NCI-H2196 (cell line): ENCODE data around the gene C19orf85.

Experiments
- DNase-seq: peaks from one replicate; lab custom pipeline; 2025; ENCODE audit not compliant: unreplicated experiment; lab: John Stamatoyannopoulos, UW

The C19orf85 gene

GRCh38 chr19:55489711-55490477, 25.3 kb upstream of the C19orf85 start:
- no peak for DNase-seq

- no peak for DNase-seq
Observed at GRCh38 chr19:55488986-55489710, 24.6 kb upstream of the C19orf85 start.

DNA sequence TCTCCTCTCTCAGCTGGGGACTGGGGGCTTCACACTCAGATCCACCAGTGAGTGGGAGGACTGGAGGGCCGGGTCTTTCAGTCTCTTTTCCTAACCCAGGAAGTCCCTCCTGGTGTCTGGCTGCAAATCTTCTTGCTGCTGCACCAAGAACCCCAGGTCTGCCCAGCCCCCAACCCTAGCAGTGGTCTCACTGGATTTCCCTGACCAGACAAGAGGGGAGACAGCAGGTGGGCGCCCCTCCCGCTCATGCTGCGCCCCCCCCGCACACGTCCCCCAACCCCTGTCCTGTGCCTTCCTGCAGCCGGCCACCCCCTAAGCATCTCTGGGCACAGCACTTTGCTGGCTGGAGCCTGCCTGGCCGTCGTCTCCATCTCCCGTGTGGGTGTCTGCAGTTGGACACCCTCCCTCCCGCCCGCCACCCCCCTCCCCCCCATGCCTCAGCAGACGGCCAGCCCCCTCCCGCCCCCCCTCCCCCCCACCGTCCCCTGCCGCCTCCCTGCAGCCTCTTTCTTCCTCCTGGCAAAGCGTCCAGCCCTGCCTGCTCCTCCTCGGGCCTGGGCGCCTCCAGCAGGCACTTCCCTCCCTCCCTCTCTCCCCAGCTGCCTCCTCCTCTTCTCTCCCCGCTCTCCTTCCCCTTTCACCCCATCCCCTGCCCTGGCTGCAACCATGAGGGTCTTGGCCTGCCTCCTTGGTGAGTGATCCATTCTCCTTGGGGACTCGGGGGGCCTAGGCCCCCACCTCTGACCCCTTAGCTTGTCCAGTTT, 23.6 kb upstream of the C19orf85 start, which contains the start of gene SSC5D:
SSC5D (plus strand) TSS at position 513 of the 764 bp plus-strand sequence; CDS start at position 667, 154 bp downstream.
- no peak for DNase-seq

DNA sequence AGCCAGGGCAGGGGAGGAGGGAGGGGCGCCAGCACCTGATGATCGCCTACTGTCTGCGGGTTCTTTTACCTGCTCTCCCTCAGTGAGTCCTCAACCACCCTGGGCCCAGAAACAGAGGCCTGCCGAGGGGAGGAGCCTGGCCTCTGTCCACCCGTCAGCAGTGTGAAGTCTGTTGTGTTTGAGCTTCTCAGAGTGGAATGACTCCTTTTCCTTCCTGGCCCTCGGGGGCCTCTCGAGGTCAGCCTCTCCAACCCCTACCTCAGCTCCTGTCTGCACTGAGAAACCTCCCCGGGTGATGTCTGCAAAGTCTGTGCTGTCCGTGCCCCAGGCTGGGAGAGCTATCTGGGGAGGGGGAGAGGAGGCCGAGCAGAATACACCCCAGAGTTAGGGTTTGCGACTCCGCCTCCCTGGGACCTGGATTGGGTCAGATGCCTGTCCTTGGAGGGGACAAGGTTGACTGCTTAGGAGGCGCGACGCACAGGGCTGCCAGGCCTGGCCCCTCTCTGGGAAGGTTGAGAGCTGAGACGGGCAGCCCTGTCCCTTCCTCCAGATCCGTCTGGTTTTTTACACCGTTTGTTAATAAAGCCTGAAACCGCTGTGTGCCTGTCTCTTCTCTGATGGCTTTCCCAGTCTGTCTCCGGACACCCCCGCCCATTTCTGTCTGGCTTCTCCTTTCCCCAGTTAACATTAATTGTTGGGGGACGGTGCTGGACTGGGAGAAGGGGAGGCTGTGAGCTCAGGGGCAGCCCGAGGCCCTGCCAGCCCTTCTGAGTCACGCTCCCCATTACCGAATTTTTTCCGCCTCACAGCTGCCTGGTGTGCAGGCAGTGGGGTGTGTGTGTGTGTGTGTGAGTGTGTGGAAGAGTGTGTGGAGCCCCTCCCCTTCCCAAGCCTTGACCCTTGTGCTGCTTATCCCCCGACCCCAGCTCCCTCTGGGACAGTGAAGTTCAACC, 22.7 kb upstream of the C19orf85 start:
- DNase-seq: peak; percentile 14

DNA sequence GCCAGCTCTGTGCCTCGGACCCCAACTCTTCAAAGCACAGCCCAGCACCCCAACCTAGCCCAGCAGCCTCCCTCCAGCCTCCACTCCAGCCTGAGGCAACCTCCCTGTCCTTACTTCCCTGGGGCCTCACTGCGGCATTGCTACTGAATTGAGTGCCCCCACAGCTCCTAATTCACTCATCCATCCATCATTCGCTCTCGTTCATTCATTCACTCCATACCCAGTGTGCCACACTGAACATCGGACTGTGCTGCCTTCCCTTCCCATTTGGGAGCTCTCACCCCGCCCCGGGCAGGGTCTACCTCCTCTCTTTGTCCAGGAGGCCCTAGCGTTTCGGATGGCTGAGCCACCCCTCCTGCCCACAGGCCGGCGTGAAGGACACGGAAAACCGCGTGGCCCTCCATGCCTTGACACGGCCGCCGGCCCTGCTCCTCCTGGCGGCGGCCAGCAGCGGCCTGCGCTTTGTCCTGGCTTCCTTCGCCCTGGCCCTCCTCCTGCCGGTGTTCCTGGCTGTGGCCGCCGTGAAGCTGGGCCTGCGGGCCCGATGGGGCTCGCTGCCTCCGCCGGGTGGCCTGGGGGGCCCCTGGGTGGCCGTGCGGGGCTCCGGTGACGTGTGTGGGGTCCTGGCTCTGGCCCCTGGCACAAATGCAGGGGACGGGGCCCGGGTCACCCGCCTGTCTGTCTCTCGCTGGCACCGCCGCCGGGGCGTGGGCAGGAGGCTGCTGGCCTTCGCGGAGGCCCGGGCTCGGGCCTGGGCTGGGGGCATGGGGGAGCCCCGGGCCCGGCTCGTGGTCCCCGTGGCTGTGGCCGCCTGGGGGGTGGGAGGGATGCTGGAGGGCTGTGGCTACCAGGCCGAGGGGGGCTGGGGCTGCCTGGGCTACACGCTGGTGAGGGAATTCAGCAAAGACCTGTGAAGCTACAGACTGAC, 21.8 kb upstream of the C19orf85 start:
- DNase-seq: no peak

DNA sequence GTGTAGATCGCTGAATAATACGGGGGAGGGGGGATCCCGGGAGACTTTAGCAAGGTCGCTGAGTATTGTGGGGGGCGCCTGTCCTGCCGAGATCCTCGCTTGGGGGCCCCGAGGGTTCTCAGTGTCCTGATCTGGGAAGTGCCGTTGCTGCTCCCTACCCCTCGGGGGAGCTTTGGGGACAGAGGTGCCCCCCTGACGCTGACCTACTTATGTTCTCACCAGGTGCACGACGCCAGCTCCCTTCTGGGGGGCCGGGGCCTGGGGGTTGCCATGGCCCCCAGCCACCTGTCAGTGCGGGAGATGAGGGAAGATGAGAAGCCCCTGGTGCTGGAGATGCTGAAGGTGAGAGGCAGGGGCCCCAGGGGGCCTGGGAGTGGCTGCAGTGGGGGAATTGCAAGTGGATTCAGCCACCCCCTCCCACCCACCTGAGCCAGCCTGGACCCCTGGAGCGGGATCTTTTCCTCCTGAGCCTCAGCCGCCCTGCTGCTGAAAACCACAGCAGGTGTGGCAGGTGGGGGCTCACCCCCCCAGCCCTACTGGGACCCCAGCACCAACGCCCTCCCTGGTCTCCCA, 21.0 kb upstream of the C19orf85 start:
- no peak for DNase-seq

DNA sequence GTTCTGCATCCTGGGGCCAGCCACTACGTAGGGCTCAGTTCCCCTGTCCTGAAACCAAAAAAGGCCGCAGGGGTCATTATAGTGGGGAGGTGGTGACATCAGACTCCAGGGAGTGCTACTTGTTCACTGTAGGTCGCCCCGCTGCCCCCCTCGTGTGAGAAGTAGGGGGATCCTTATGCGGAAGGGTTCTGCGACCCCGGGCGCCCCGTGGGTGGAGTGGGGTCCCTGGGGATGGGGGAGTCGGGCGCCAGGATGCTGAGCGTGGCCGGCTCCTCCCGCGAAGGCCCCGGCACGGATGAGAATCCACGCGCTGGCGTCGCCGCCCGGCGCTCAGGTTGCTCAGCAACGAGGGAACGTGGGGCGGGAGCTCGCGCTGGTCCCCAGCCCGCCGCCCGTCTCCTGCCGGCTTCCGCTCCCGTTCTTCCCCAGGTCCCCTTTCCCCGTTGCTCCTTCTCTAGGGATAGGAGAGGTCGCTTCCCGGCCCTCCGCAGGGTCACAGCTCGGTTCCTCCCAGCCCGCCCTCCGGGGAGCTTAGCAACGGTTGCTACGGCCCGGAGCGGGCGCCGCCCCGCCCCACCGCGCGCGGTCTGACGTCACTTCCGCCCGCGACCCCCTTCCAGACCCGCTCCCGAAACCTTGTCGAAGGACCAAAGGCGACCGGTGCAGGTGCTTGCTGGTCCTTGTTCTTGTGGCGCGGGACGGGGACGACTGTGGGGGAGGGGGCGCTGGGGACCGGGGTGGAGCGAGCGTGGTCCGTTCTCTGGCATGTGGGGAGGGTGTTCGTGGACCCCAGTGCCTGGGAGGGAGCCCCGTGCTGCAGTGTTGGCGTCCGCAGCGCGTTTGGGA, 20.3 kb upstream of the C19orf85 start, which contains the start of gene NAT14:
NAT14 (plus strand) TSS at position 596 of the 846 bp plus-strand sequence. CDS start 521 bp downstream, outside the sequence.
- peak; percentile 68 for DNase-seq

DNA sequence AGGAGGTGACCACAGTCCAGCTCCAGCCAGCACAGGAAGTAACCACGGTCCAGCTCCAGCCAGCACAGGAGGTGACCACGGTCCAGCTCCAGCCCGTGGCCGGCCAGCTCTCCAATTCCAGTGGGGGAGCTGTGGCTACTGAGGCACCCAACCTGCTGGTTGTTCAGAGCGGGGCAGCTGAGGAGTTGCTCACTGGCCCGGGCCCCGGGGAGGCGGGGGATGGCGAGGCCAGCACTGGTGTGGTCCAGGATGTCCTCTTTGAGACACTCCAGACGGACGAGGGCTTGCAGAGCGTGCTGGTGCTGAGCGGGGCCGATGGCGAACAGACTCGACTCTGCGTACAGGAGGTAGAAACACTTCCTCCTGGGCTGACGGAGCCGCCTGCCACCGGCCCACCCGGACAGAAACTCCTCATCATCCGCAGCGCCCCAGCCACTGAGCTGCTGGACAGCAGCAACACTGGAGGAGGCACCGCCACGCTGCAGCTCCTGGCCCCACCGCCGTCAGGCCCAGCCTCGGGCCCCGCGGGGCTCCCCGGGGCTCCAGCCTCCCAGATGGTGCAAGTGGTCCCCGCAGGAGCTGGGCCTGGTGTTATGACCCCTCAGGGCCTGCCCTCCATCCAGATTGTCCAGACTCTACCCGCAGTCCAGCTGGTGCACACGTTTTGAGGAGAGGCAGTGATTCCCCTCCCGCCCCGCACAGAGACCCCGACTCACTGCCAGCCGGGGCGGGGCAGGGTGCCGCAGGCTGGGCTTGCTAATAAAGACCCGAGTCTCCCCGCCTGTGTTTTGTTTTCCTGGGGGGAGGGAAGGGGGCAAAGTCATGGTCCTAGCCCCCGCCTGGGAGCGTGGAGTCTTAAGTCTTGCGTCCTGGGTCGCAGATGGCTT, 19.4 kb upstream of the C19orf85 start:
- DNase-seq: no peak

DNA sequence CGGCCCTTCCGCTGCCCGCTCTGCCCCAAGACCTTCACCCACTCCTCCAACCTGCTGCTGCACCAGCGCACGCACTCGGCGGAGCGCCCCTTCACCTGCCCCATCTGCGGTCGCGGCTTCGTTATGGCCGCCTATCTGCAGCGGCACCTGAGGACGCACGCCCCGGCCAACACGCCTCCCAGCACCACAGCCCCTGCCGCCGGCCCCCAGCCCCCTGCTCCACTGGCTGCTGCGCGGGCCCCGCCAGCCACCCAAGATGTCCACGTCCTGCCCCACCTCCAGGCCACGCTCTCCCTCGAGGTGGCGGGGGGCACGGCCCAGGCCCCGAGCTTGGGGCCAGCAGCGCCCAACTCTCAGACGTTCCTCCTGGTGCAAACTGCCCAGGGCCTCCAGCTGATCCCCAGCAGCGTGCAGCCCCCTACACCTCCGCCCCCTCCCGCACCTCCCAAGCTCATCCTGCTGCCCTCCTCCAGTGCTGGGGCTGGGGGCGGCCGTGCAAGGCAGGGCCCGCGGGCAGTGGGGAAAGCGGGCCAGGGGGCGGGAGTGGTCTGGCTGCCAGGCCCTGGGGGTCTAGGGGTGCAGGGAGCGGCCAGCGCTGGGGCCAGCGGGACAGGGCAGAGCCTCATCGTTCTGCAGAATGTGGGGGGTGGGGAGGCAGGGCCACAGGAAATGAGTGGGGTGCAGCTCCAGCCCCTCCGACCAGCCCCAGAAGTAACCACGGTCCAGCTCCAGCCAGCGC, 18.6 kb upstream of the C19orf85 start:
- DNase-seq: no peak

GRCh38 chr19:55482156-55482961, 17.8 kb upstream of the C19orf85 start:
- DNase-seq: no peak

DNA sequence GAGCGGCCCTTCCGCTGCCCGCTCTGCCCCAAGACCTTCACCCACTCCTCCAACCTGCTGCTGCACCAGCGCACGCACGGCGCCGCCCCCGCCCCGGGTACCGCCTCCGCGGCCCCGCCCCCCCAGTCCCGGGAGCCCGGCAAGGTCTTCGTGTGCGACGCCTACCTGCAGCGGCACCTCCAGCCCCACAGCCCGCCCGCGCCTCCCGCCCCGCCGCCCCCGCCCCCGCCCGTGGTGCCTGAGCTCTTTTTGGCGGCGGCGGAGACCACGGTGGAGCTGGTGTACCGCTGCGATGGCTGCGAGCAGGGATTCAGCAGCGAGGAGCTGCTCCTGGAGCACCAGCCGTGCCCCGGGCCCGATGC, 17.2 kb upstream of the C19orf85 start:
- no peak for DNase-seq

DNA sequence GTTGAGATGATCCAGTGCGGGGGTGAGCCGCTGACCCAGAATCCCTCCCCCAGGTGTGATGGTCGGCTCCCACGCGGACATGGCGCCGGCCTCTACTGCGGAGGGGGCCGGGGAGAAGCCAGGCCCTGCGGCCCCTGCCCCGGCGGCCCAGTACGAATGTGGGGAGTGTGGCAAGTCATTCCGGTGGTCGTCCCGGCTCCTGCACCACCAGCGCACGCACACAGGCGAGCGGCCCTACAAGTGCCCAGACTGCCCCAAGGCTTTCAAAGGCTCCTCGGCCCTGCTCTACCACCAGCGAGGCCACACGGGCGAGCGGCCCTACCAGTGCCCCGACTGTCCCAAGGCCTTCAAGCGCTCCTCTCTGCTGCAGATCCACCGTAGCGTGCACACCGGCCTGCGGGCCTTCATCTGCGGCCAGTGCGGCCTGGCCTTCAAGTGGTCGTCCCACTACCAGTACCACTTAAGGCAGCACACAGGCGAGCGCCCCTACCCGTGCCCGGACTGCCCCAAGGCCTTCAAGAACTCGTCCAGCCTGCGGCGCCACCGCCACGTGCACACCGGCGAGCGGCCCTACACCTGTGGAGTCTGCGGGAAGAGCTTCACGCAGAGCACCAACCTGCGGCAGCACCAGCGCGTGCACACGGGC, 16.7 kb upstream of the C19orf85 start:
- DNase-seq: no peak

- DNase-seq: no peak
Observed at GRCh38 chr19:55479451-55480230, 15.1 kb upstream of the C19orf85 start.

DNA sequence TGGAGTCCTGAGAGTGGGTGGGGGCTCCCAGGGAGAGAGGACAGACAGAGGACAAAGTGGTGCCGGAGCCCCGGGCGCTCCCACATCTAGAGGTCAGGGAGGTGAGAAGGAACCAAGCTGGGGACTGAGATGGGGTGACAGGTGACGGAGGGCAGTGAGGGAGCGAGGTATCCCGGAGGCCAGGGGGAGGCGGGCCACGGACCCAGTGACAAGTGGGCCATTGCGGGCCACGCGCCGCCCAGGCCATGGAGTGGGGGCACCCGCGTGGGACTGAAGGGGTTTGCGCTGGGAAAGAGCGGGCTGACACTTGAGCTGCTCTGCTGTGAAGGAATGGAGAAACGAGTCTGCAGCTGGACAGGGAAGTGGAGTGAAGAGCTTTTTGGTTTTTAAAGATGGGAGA, 14.5 kb upstream of the C19orf85 start:
- DNase-seq: no peak
